RPMI8226 (cell line): ENCODE results near the gene TANC2.

Experiments used
- DNase-seq: peaks from one replicate; pipeline ENCODE4 v3.0.0-alpha.2; 2015

TANC2 gene

GRCh38 chr17:63015824-63016223 is 49.8 kb downstream of the TANC2 start:
- no peak for DNase-seq
